ENCODE data around the gene THAP7.

DNA sequence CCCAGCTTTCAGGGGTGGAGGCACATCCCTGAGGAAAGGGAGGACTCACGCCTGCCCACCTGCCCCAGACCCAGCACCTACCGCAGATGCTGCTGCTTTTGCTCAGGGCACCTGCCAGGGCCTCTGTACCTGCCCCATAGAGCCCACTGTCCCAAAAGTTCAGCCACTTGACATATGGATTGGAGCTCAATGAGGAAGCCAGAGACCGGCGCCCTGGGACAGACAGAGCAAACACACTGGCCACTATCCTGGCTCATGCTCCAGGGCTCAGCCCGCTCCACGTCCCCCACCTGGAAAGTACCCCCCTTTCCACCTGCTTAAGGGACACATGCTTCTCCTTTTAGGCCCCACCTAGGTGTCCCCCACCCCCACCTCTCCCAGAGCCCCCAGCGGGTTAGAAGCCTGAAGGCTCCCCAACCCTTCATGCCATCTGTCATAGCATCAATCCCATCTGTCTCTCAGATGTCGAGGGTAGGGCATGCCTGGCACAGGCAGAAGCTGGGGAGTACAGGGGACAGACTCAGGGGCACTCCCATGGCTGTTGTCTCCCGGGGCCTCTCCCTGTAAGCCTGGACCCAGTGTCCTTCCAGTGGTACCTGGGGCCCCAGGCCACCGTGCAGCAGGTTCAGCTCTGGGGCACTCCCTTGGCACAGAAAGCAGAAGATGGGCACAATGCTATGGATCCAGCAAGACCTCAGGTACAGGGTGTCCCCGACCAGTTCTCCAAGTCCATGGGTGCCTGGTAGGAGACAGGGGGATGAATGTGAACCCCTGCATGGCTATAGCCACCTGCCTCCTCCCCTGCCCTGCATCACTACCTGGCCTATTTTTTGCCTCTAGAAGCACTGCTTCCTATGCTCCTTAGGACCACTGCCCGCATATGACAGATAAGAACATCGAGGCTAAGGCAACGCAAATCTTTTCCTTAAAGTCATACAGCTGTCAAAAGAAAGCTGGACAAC is 10.8 kb upstream of the THAP7 start:
- TF ChIP-seq, protein P1, sequence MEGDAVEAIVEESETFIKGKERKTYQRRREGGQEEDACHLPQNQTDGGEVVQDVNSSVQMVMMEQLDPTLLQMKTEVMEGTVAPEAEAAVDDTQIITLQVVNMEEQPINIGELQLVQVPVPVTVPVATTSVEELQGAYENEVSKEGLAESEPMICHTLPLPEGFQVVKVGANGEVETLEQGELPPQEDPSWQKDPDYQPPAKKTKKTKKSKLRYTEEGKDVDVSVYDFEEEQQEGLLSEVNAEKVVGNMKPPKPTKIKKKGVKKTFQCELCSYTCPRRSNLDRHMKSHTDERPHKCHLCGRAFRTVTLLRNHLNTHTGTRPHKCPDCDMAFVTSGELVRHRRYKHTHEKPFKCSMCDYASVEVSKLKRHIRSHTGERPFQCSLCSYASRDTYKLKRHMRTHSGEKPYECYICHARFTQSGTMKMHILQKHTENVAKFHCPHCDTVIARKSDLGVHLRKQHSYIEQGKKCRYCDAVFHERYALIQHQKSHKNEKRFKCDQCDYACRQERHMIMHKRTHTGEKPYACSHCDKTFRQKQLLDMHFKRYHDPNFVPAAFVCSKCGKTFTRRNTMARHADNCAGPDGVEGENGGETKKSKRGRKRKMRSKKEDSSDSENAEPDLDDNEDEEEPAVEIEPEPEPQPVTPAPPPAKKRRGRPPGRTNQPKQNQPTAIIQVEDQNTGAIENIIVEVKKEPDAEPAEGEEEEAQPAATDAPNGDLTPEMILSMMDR (IDR thresholded peaks at IDR 0.05) = no peak
- no peak for TF ChIP-seq POLR2A (IDR thresholded peaks at IDR 0.05)

Measured in adrenal gland (tissue), 5 donors.